Osteoblast (primary cell): ENCODE data around the gene FPR3. TPM values are rescaled to one million over a fixed set of nuclear protein-coding genes. Genes with fewer than 3 reads are reported as not detected.
A peak's percentile ranks its signal among the peaks of the same experiment; 100 is the strongest.

Experiments used
- DNase-seq: peaks from one replicate; pipeline ENCODE4 v3.0.0; 2011; ENCODE audit warnings: low spot score, mixed read lengths; ENCODE audit not compliant: insufficient read length; ENCODE audit errors: missing footprints
- H2AFZ ChIP-seq: 2 replicates; pipeline ENCODE4 v1.6.0; 2011; ENCODE audit warnings: mild to moderate bottlenecking, low read length
- H3K27ac ChIP-seq: 2 replicates; pipeline ENCODE4 v1.5.1; 2011; ENCODE audit warnings: mild to moderate bottlenecking, low read depth, low read length, moderate library complexity
- H3K27me3 ChIP-seq: 2 replicates; pipeline ENCODE4 v1.6.0; 2012; ENCODE audit warnings: mild to moderate bottlenecking, control low read depth, inconsistent platforms, low read length, moderate library complexity; ENCODE audit not compliant: insufficient read depth
- H3K36me3 ChIP-seq: 2 replicates; pipeline ENCODE4 v1.5.1; 2011; ENCODE audit warnings: mild to moderate bottlenecking, low read length, control low read depth, moderate library complexity; ENCODE audit not compliant: insufficient read depth
- H3K4me1 ChIP-seq: 2 replicates; pipeline ENCODE4 v1.5.1; 2011; ENCODE audit warnings: mild to moderate bottlenecking, low read length, control low read depth, moderate library complexity; ENCODE audit not compliant: insufficient read depth
- H3K4me2 ChIP-seq: 2 replicates; pipeline ENCODE4 v1.6.0; 2011; ENCODE audit warnings: mild to moderate bottlenecking, low read length; ENCODE audit not compliant: insufficient read depth
- H3K4me3 ChIP-seq: fragments of 200-600 bp; sonication (generic); 3 replicates; pipeline ENCODE4 v1.5.1; 2012; ENCODE audit warnings: mild to moderate bottlenecking, low read length, inconsistent platforms; ENCODE audit not compliant: insufficient read depth
- H3K79me2 ChIP-seq: 2 replicates; pipeline ENCODE4 v1.6.0; 2012; ENCODE audit warnings: mild to moderate bottlenecking, low read length, control low read depth, inconsistent platforms; ENCODE audit not compliant: insufficient read depth
- H3K9me3 ChIP-seq: 2 replicates; pipeline ENCODE4 v1.5.1; 2011; ENCODE audit warnings: low read depth, low read length, control low read depth
- H4K20me1 ChIP-seq: 2 replicates; pipeline ENCODE4 v1.6.0; 2012; ENCODE audit warnings: mild to moderate bottlenecking, low read length, control low read depth; ENCODE audit not compliant: insufficient read depth
- total RNA-seq: library from RNA; depleted of rRNA; stranded (reverse); fragments of >200 nt; gene quantifications from 2 replicates; pipeline ENCODE4 v1.2.3, GENCODE V29; 2012
- TF ChIP-seq, protein P1 (sequence below): IDR thresholded peaks from 2 replicates; pipeline ENCODE4 v1.5.1; 2011; ENCODE audit warnings: mild to moderate bottlenecking, low read depth, low read length, moderate library complexity; ENCODE audit errors: extremely low read depth

FPR3 gene
- total RNA-seq, 1 donor = 1.1 TPM

DNA sequence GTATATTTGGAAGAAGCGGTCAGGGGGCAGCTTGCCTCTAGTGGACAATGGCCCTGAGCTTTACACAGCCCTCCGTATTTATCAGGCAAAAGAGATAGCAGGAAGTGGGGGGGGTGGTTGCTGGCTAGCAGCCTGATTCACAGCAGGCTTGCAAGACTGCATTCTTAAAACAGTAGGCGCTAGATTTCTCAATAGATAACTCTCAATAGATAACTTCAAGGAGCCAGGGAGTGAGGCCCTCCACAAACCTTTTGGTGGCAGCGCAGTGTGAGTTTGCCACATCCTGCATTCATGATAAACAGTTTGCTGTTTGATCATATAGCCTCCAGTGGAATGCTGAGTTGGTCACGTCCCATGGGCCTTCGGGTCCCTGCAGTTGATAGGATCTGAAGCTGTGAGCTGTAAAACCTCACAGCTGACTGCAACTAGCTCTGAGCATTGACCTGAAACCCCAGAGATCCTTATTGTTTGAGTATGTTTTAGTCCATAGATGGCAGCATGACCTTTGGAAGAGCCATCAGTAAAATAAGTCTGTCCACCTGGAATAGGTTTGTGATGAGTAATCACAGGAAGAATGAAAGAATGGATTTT lies 12.2 kb downstream of the FPR3 start:
- Histone ChIP-seq H2AFZ (no peak overlapping the region), H3K9me3 (no peaks in the 10 kb centered on the region), H3K36me3 (no peaks in the 10 kb centered on the region), H4K20me1 (no peaks in the 10 kb centered on the region), H3K4me2 (no peak overlapping the region), H3K4me1 (peaks cover 7% of the 10 kb centered on the region), H3K4me3 (no peak overlapping the region), H3K79me2 (no peaks in the 10 kb centered on the region), H3K27me3 (no peaks in the 10 kb centered on the region), H3K27ac (no peak overlapping the region)
- TF ChIP-seq, protein P1, sequence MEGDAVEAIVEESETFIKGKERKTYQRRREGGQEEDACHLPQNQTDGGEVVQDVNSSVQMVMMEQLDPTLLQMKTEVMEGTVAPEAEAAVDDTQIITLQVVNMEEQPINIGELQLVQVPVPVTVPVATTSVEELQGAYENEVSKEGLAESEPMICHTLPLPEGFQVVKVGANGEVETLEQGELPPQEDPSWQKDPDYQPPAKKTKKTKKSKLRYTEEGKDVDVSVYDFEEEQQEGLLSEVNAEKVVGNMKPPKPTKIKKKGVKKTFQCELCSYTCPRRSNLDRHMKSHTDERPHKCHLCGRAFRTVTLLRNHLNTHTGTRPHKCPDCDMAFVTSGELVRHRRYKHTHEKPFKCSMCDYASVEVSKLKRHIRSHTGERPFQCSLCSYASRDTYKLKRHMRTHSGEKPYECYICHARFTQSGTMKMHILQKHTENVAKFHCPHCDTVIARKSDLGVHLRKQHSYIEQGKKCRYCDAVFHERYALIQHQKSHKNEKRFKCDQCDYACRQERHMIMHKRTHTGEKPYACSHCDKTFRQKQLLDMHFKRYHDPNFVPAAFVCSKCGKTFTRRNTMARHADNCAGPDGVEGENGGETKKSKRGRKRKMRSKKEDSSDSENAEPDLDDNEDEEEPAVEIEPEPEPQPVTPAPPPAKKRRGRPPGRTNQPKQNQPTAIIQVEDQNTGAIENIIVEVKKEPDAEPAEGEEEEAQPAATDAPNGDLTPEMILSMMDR = no peak
- DNase-seq = no peak

DNA sequence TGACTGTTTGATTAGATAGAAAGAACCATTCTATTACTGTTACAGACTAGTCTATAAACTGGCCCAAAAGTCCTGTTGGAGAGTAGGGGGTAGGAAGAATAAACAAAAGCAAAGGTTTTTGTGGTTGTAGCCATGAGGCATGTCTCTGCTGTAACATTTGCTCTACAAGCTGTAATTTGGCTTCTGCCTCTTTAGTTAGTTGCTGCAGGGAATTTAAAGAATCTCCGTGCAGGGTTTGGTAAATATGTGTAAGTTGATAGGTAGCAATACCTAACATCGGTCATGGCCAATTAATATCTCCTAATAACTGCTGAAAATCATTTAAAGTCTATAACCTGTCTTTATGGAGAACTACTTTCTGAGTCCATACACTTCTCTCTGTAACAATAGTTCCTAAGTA lies 13.0 kb downstream of the FPR3 start:
- Histone ChIP-seq H2AFZ (no peak overlapping the region), H3K27me3 (no peaks in the 10 kb centered on the region), H3K36me3 (no peaks in the 10 kb centered on the region), H3K9me3 (no peaks in the 10 kb centered on the region), H3K4me1 (peaks cover 7% of the 10 kb centered on the region), H3K27ac (no peak overlapping the region), H4K20me1 (no peaks in the 10 kb centered on the region), H3K79me2 (no peaks in the 10 kb centered on the region), H3K4me3 (no peak overlapping the region), H3K4me2 (no peak overlapping the region)
- no peak for DNase-seq
- TF ChIP-seq, protein P1 = no peak

DNA sequence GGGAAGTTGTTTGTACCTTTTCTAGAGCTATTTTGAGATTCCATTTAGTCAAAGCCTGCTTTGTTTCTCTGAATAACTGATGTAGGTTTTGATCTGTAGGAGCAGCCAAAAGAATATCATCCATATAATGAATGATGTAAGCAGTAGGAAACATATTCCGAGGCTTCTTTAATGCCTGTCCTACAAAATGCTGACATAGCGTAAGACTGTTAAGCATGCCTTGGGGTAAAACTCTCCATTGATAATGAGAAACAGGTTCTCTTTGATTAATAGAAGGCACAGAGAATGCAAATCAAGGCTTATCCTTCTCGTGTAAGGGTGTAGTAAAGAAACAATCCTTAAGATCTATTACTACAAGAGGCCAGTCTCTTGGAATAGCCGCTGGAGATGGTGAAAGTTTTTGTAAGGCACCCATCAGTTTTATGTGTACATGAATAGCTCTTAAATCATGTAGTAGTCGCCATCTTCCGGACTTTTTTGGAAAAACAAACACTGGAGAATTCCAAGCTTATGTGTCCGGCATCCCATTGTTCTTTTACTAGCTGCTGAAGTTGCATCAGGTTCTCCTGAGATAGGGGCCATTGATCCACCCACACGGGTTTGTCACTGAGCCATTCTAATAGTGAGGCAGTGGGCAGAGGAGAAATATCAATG lies 13.5 kb downstream of the FPR3 start:
- Histone ChIP-seq H3K4me3 (no peak overlapping the region), H3K4me1 (peaks cover 7% of the 10 kb centered on the region), H3K9me3 (no peaks in the 10 kb centered on the region), H3K79me2 (no peaks in the 10 kb centered on the region), H3K27me3 (no peaks in the 10 kb centered on the region), H3K4me2 (no peak overlapping the region), H3K36me3 (no peaks in the 10 kb centered on the region), H4K20me1 (no peaks in the 10 kb centered on the region), H3K27ac (no peak overlapping the region), H2AFZ (peak overlapping the region; percentile 36)
- TF ChIP-seq, protein P1 = peak; percentile 42
- DNase-seq = no peak

DNA sequence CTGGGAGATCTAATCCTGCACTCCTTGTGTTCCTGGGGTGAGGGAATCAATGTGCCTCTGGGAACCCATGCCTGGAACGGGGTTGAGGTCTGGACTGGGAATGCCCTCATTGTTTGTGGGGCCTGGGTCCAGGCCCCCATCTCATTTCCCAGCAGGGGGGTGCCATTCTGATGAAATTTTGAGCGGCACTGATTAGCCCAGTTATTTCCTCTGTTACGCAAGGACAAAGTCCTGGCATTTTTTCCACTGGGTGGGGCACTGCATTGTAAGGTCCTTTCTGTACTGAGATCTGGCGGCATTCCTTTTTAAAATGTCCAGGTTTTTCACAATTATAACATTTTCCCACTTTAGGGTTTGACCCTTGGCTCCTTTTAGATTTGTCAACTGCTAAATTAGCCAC lies 14.8 kb downstream of the FPR3 start:
- TF ChIP-seq, protein P1 = no peak
- H3K27ac ChIP-seq = no peak overlapping the region
- H3K79me2 ChIP-seq = no peaks in the 10 kb centered on the region
- no peak overlapping the region for H3K4me2 ChIP-seq
- peaks cover 7% of the 10 kb centered on the region for H3K4me1 ChIP-seq
- H4K20me1 ChIP-seq = no peaks in the 10 kb centered on the region
- H3K36me3 ChIP-seq = no peaks in the 10 kb centered on the region
- H2AFZ ChIP-seq = peak overlapping the region; percentile 15
- H3K27me3 ChIP-seq = no peaks in the 10 kb centered on the region
- no peak for DNase-seq
- H3K9me3 ChIP-seq = no peaks in the 10 kb centered on the region
- H3K4me3 ChIP-seq = no peak overlapping the region
